Renal pelvis (tissue), 4 donors: ENCODE measurements around the gene CTSG. TPM values are rescaled to one million over a fixed set of nuclear protein-coding genes. Genes with fewer than 3 reads are reported as not detected.
"Not testable (repeated sequence)": the region's sequence is repeated elsewhere in the genome, so short reads cannot be mapped to it uniquely, and the experiment has no call there.

Experiments
- DNase-seq: peaks from one replicate; pipeline ENCODE4 v3.0.0-alpha.2; 2013
- polyA plus RNA-seq, 3 donors: library from polyadenylated mRNA; unstranded; fragments of 120-200 nt; gene quantifications; one replicate each; pipeline ENCODE4 v1.2.1, GENCODE V29; 2013; ENCODE audit not compliant: insufficient read length in 3 of 3

CTSG gene
- polyA plus RNA-seq, 3 donors: 0.25 to 0.71 (median 0.57) TPM

- DNase-seq: not testable (repeated sequence)
Measured at GRCh38 chr14:24549064-24549463, 27.0 kb downstream of the CTSG start.

GRCh38 chr14:24542346-24542936, 33.6 kb downstream of the CTSG start:
- no peak for DNase-seq

GRCh38 chr14:24535737-24536136, 40.3 kb downstream of the CTSG start:
- no peak for DNase-seq

- DNase-seq: no peak
Measured at GRCh38 chr14:24534286-24534685, 41.8 kb downstream of the CTSG start.

GRCh38 chr14:24525877-24526620, 50.0 kb downstream of the CTSG start:
- DNase-seq: not testable (repeated sequence)

Other genes with a start within 250 kb of the CTSG start
- 10 to 100 TPM; 19.3 to 22.6 (median 20.8) TPM for gene ADCY4, start 241.2 kb downstream of the CTSG start, polyA plus RNA-seq
- 1 to 10 TPM; 3.3 to 4.1 (median 3.8) TPM for gene RIPK3, start 236.3 kb downstream of the CTSG start, polyA plus RNA-seq
- 10 to 100 TPM; 60.1 to 84.6 (median 72.6) TPM for gene NFATC4, start 208.1 kb downstream of the CTSG start, polyA plus RNA-seq
- gene NYNRIN, start 177.2 kb downstream of the CTSG start, polyA plus RNA-seq: 10 to 100 TPM; 44.1 to 58.4 (median 56.4) TPM
- 1 to 10 TPM; 2.4 to 4.2 (median 3.1) TPM for gene CBLN3, start 146.6 kb downstream of the CTSG start, polyA plus RNA-seq
- gene KHNYN, start 146.3 kb downstream of the CTSG start, polyA plus RNA-seq: 10 to 100 TPM; 43.7 to 55.8 (median 53.3) TPM
- gene SDR39U1, start 133.5 kb downstream of the CTSG start, polyA plus RNA-seq: 10 to 100 TPM; 69.5 to 78.3 (median 76.8) TPM
- gene CMA1, start 68.0 kb downstream of the CTSG start, polyA plus RNA-seq: under 1 TPM in 1 of 3 donors, not detected in 2; 0.56 TPM
- not detected for gene GZMH, start 33.4 kb upstream of the CTSG start, polyA plus RNA-seq
- gene GZMB, start 57.9 kb upstream of the CTSG start, polyA plus RNA-seq: under 1 TPM in 1 of 3 donors, not detected in 2; 0.30 TPM